ENCODE results near the gene SSR3. TPM values are rescaled to one million over a fixed set of nuclear protein-coding genes. Genes with fewer than 3 reads are reported as not detected.

Gene SSR3
- total RNA-seq, 4 donors from 2014 or later = 50.9 to 91.5 (median 65.3) TPM

- H3K4me3 ChIP-seq = no peak overlapping the region
- intact Hi-C loops (cut with DNase I; ENCODE audit: low total_unique reads) = loop anchor here (5.0 kb wide), 1 partner anchor 544 kb away; no protein-coding TSS in a partner anchor
- no peaks in the 10 kb centered on the region for H3K9me3 ChIP-seq
- DNase-seq (no peak), ATAC-seq (no peak)
- TF ChIP-seq, protein P1, sequence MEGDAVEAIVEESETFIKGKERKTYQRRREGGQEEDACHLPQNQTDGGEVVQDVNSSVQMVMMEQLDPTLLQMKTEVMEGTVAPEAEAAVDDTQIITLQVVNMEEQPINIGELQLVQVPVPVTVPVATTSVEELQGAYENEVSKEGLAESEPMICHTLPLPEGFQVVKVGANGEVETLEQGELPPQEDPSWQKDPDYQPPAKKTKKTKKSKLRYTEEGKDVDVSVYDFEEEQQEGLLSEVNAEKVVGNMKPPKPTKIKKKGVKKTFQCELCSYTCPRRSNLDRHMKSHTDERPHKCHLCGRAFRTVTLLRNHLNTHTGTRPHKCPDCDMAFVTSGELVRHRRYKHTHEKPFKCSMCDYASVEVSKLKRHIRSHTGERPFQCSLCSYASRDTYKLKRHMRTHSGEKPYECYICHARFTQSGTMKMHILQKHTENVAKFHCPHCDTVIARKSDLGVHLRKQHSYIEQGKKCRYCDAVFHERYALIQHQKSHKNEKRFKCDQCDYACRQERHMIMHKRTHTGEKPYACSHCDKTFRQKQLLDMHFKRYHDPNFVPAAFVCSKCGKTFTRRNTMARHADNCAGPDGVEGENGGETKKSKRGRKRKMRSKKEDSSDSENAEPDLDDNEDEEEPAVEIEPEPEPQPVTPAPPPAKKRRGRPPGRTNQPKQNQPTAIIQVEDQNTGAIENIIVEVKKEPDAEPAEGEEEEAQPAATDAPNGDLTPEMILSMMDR (IDR thresholded peaks at IDR 0.05 in 4 of 5, conservative IDR thresholded peaks at IDR 0.05 in 1 of 5) = no peak
- TF ChIP-seq POLR2A (IDR thresholded peaks at IDR 0.05) = no peak
- in situ Hi-C loops (cut with MboI; ENCODE audit: low sequenced_read_pairs in 4 of 4) = loop anchor here in 2 of 4 donors (10.0 to 25.0 kb wide), 3 partner anchors 269 to 542 kb away; no protein-coding TSS in a partner anchor
- H3K27me3 ChIP-seq = no peaks in the 10 kb centered on the region
- H3K27ac ChIP-seq = peak overlapping the region; percentile 52 to 76 (median 66)
- peaks cover 0 to 43% of the 10 kb centered on the region in 2 donors for H3K36me3 ChIP-seq
- H3K4me1 ChIP-seq = peaks cover 32 to 43% of the 10 kb centered on the region in 2 donors
These were observed 11.8 kb downstream of the SSR3 start for GRCh38 chr3:156543043-156543555.

GRCh38 chr3:156542101-156543042, 12.5 kb downstream of the SSR3 start:
- H3K27me3 ChIP-seq = no peaks in the 10 kb centered on the region
- H3K4me3 ChIP-seq = no peak overlapping the region
- peak; percentile 71 to 76 for ATAC-seq
- intact Hi-C loops (cut with DNase I; ENCODE audit: low total_unique reads) = loop anchor here (5.0 kb wide), 1 partner anchor 545 kb away; no protein-coding TSS in a partner anchor
- in situ Hi-C loops (cut with MboI; ENCODE audit: low sequenced_read_pairs in 4 of 4) = loop anchor here in 2 of 4 donors (10.0 to 25.0 kb wide), 3 partner anchors 270 to 542 kb away; no protein-coding TSS in a partner anchor
- TF ChIP-seq POLR2A (IDR thresholded peaks at IDR 0.05) = no peak
- TF ChIP-seq, protein P1 (IDR thresholded peaks at IDR 0.05 in 4 of 5, conservative IDR thresholded peaks at IDR 0.05 in 1 of 5) = no peak
- peaks cover 27 to 36% of the 10 kb centered on the region in 2 donors for H3K4me1 ChIP-seq
- peak in 1 of 2 donors; percentile 17 for DNase-seq
- H3K9me3 ChIP-seq = no peaks in the 10 kb centered on the region
- H3K27ac ChIP-seq = peak overlapping the region; percentile 52 to 76 (median 66)
- peaks cover 0 to 38% of the 10 kb centered on the region in 2 donors for H3K36me3 ChIP-seq

DNA sequence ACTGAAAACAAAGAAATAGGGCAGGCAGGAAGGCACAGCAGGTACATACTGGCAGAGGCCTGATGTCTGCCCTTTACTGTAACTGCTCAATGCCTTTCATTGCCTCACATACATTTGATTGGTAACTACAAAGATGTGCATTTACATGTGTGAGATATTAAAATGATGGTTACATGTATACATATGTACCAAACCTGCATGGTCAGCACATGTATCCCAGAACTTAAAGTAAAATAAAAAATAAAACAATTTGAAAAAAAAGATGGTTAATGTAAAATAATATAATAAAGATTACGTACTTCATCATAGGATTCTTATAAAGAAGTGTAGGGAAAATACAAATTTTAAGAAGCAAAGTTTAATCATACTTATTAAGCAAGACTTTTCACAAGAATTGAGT, 15.1 kb downstream of the SSR3 start:
- Histone ChIP-seq H3K36me3 (peaks cover 0 to 29% of the 10 kb centered on the region in 2 donors), H3K27ac (no peak overlapping the region), H3K27me3 (no peaks in the 10 kb centered on the region), H3K9me3 (no peaks in the 10 kb centered on the region), H3K4me1 (peaks cover 27 to 39% of the 10 kb centered on the region in 2 donors), H3K4me3 (no peak overlapping the region)
- intact Hi-C loops (cut with DNase I; ENCODE audit: low total_unique reads) = loop anchor here (2.0 to 5.0 kb wide), 2 partner anchors 389 to 547 kb away; no protein-coding TSS in a partner anchor
- ATAC-seq (no peak), DNase-seq (no peak)
- TF ChIP-seq, protein P1 (IDR thresholded peaks at IDR 0.05 in 4 of 5, conservative IDR thresholded peaks at IDR 0.05 in 1 of 5) = no peak
- no peak for TF ChIP-seq POLR2A (IDR thresholded peaks at IDR 0.05)
- in situ Hi-C loops (cut with MboI; ENCODE audit: low sequenced_read_pairs in 4 of 4) = loop anchor here in 2 of 4 donors (10.0 to 25.0 kb wide), 3 partner anchors 272 to 545 kb away; no protein-coding TSS in a partner anchor

DNA sequence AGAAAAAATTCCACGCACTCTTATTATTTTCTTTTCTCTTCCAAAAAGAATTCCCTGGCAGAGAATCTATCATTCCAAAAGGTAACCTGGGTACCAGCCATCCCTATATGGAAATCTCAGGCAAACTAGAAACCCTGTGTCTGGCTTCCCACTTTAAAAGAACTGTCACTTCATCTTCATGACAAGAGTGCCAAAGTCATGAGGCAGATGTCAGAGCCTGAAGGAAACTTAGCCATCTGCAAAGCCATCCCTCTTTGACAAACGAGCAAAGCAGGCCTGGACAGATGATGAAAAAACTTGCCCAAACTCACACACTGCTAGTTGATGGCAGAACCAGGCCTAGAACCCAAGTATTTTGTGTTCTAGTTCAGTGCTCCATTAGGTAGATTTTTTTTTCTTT, 15.9 kb downstream of the SSR3 start:
- Histone ChIP-seq H3K36me3 (peaks cover 0 to 29% of the 10 kb centered on the region in 2 donors), H3K27me3 (no peaks in the 10 kb centered on the region), H3K27ac (no peak overlapping the region), H3K4me3 (no peak overlapping the region), H3K9me3 (no peaks in the 10 kb centered on the region), H3K4me1 (peaks cover 27 to 35% of the 10 kb centered on the region in 2 donors)
- TF ChIP-seq, protein P1 (IDR thresholded peaks at IDR 0.05 in 4 of 5, conservative IDR thresholded peaks at IDR 0.05 in 1 of 5) = no peak
- no peak for TF ChIP-seq POLR2A (IDR thresholded peaks at IDR 0.05)
- DNase-seq = no peak
- in situ Hi-C loops (cut with MboI; ENCODE audit: low sequenced_read_pairs in 4 of 4) (loop anchor here in 1 of 4 donors (25.0 kb wide), 1 partner anchor 273 kb away; no protein-coding TSS in a partner anchor), intact Hi-C loops (cut with DNase I; ENCODE audit: low total_unique reads) (no loop called here)
- no peak for ATAC-seq
